Uterus (tissue), 2 donors: ENCODE measurements around the gene ZNF134.

Source experiments
- CTCF ChIP-seq, 4 experiments: fragments of 200-600 bp in 2 of 4; fragments of 450-650 bp in 2 of 4; sonication (generic) in 2 of 4; IDR thresholded peaks; one replicate each; pipeline ENCODE4 v1.5.1; 2016 to 2019; ENCODE audit warnings: antibody characterized with exemption in 4 of 4, mild to moderate bottlenecking in 2 of 4, moderate library complexity in 1 of 4
- POLR2A ChIP-seq, 2 donors: fragments of 450-650 bp; IDR thresholded peaks; one replicate each; pipeline ENCODE4 v1.6.1; 2016; ENCODE audit warnings: antibody characterized with exemption in 2 of 2, mild to moderate bottlenecking in 1 of 2, moderate library complexity in 1 of 2

- TF ChIP-seq CTCF (IDR thresholded peaks at IDR 0.05) (no peak), POLR2A (IDR thresholded peaks at IDR 0.05) (no peak)
These were observed 27.7 kb downstream of the ZNF134 start for GRCh38 chr19:57641715-57642234.
